Measurements from ENCODE around the gene CALCB.

The CALCB gene

DNA sequence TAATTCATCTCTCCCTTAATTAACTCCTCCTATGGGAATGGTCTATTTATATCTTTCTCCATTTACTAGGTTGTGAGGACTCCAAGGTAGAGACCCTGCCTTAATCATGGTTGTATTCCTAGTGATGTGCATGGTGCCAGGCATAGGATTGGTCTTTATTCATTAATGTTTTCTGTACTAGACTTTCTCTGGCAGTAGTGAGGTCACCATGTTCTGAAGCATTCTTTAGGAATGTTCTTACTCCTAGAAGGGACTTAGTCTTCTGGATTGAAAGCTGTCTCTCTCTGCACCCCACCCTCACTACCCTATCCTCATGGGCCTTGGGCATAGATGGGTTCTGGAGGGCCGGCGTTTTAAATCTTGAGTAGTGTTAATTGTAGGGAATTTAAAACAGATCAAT, 30.8 kb downstream of the CALCB start:
- H3K9me3 Mint-ChIP-seq (ENCODE audit: low read depth) = peaks cover 10% of the 10 kb centered on the region
- H3K36me3 Mint-ChIP-seq = peaks cover 5% of the 10 kb centered on the region
- H3K27me3 Mint-ChIP-seq = peaks cover 2% of the 10 kb centered on the region

DNA sequence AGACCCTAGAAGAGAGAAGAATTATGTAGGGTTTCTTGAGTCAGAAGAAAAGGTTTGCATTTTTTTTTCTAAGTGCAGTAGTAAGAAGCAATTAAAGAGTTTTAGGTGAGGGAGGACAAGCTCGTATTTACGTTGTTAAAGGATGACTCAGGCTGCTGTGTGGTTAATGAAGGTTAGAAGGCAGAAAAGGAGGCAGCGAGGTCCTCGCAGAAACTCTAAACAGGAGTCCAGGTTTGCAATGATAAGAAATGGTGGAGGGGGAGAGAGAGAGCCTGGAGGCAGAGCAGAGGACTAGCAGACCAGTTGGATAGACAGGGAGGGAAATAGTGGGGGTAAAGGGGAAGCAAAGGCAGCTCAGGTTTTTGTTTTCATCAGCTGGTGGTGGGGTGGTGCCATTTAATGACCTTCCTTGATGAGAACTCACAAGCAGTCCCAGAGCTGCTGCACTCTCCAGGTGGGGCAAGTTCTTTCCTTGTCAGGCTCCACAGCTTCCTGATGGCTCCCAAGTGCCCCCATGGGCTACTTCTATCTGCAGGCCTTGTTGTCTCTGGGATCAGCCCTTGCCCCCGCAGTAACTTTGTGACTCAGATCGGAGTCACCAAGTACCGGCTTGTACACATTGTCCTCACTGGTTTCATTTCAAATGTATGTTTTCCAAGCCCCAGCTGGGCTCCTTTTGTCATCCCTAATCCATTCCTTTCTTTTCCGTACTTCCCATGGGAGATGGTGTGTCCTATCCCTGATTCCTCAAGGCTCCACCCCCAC, 33.0 kb downstream of the CALCB start:
- Mint-ChIP-seq H3K9me3 (ENCODE audit: low read depth) (peaks cover 10% of the 10 kb centered on the region), H3K4me1 (ENCODE audit: low read depth) (no peaks in the 10 kb centered on the region), H3K27ac (no peak overlapping the region), H3K4me3 (no peak overlapping the region), H3K36me3 (peaks cover 5% of the 10 kb centered on the region), H3K27me3 (no peaks in the 10 kb centered on the region)

More for the DNA sequence above, 30.8 kb downstream of the CALCB start:
- Mint-ChIP-seq H3K4me1 (ENCODE audit: low read depth) (no peaks in the 10 kb centered on the region), H3K27ac (no peak overlapping the region), H3K4me3 (no peak overlapping the region)

DNA sequence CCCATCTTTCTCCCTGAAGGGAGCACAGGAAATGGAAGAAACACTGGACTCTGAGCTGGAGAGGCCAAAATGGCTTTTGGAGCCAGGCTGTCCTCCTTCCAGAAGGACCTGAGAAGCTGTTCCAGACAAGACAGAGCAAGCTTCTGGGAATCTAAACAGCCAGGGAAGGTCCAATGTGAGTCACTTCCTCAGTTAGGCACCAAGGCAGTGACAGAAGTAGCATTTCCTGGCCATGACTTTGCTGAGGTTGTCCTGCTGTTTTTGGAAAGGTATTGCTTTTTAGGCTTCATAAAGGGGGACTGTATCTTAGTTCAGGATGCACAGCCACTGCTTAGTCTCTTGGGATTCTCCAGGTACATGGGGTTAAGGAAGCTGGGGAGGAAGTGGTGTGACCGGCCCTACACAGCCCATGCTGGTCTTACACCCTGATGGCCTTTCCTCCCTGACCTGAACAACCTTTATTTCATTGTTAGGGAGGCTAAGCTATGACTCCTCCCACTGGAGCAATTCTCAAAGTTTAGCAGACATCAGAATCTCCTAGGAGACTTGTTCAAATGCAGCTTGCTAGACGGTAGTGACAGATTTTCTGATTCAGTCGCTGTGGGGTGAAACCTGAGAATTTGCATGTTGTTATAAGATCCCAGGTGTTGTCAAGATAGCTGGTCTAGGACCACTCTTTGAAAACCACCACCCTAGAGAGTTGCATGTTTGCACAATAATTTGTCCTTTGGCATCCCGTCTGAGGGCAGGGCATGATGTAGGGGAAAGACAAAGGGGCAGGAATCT, 34.5 kb downstream of the CALCB start:
- H3K27ac Mint-ChIP-seq = no peak overlapping the region
- no peak overlapping the region for H3K4me3 Mint-ChIP-seq
- H3K9me3 Mint-ChIP-seq (ENCODE audit: low read depth) = peaks cover 10% of the 10 kb centered on the region
- no peaks in the 10 kb centered on the region for H3K4me1 Mint-ChIP-seq (ENCODE audit: low read depth)
- H3K27me3 Mint-ChIP-seq = no peaks in the 10 kb centered on the region
- peaks cover 5% of the 10 kb centered on the region for H3K36me3 Mint-ChIP-seq

DNA sequence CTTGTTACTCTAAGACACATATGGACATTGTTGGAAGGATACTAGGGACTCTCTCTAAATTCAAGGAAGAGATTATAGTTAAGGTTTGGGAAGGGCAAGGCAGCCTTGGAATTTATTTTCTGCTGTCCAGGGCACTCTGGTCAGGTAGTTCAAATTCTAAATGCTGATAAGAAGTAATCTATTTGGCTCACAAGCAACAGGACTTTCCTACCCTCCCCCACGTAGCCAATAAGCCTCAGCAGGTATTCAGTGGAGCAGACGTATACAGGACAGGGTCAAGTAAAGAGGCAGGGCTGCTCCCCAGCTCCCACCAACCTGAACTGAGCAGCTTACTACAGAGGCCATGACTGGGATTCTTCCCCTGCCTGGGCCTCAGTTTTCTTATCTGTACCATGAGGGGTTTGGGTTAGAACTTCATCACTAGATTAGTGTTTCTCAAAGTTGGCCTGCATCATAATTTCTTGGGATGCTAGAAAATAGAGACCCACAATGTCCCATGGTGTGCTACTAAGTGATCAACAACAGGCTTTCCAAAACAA, 35.3 kb downstream of the CALCB start:
- Mint-ChIP-seq H3K36me3 (peaks cover 2% of the 10 kb centered on the region), H3K27ac (no peak overlapping the region), H3K4me3 (no peak overlapping the region), H3K9me3 (ENCODE audit: low read depth) (peaks cover 5% of the 10 kb centered on the region), H3K4me1 (ENCODE audit: low read depth) (peaks cover 5% of the 10 kb centered on the region), H3K27me3 (peaks cover 2% of the 10 kb centered on the region)

DNA sequence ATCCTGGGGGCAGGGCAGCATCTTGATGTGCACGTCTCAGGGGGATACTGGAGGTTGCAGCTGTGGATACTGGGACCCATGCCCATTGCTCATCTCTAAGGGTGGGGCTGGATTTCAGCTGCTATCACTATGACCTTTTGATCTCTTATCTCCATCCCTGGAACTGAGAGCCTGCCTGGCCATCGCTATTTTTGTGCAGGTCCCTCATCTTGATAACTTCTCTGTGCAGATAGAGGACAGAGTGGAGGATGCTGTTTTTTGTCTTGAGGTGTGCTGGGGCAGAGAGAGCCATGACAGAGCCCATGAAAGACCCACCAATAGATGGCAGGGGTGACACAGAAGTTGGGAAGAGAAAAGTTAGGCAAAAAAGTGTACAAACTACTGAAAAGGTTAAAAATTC, 36.2 kb downstream of the CALCB start:
- no peak overlapping the region for H3K4me3 Mint-ChIP-seq
- no peak overlapping the region for H3K27ac Mint-ChIP-seq
- H3K9me3 Mint-ChIP-seq (ENCODE audit: low read depth) = no peaks in the 10 kb centered on the region
- peaks cover 6% of the 10 kb centered on the region for H3K27me3 Mint-ChIP-seq
- H3K36me3 Mint-ChIP-seq = no peaks in the 10 kb centered on the region
- peaks cover 10% of the 10 kb centered on the region for H3K4me1 Mint-ChIP-seq (ENCODE audit: low read depth)

DNA sequence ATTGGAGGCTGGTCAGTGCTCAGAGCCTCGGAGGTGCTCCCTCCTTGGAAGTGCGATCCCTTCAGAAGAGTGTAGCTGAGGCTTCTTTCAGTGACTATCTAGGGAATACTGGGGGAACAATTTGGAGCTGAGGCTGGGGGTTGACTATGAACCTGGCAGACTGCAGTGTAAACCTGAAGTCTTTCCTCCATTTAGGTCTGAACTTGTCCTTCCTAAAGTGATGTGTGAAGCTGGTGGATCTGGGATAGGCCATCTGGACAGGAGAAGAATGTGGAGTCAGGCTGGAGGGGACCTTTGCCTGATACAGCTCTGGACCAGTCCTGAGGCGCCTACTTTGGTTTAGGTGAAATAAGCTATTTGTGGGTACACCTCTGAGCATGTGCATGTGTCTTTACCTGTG, 37.8 kb downstream of the CALCB start:
- H3K36me3 Mint-ChIP-seq = no peaks in the 10 kb centered on the region
- H3K27me3 Mint-ChIP-seq = peaks cover 15% of the 10 kb centered on the region
- H3K4me3 Mint-ChIP-seq = no peak overlapping the region
- H3K9me3 Mint-ChIP-seq (ENCODE audit: low read depth) = no peaks in the 10 kb centered on the region
- H3K27ac Mint-ChIP-seq = no peak overlapping the region
- peaks cover 14% of the 10 kb centered on the region for H3K4me1 Mint-ChIP-seq (ENCODE audit: low read depth)

DNA sequence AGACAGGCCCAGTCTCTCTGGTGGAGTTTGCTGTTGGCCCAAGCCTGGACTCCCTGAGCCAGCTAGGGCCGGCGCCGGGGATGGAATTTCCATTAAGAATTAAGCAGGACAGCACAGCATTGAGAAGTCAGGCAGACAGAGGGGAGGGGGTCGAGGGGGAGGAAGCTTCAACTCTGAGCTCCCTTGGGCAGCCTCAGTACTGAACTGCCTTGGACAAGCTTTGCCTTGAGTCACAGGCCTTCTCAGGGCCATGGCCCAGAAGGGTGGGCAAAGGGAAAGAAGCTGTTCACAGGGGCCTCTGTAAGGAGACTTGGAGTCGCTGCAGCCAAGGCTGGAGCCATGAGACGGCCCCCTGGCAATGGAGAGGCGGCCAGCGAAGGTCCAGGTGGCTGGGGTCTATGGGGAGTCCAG, 38.7 kb downstream of the CALCB start:
- H3K36me3 Mint-ChIP-seq = no peaks in the 10 kb centered on the region
- no peak overlapping the region for H3K27ac Mint-ChIP-seq
- H3K4me3 Mint-ChIP-seq = no peak overlapping the region
- no peaks in the 10 kb centered on the region for H3K9me3 Mint-ChIP-seq (ENCODE audit: low read depth)
- H3K4me1 Mint-ChIP-seq (ENCODE audit: low read depth) = peaks cover 14% of the 10 kb centered on the region
- peaks cover 19% of the 10 kb centered on the region for H3K27me3 Mint-ChIP-seq

DNA sequence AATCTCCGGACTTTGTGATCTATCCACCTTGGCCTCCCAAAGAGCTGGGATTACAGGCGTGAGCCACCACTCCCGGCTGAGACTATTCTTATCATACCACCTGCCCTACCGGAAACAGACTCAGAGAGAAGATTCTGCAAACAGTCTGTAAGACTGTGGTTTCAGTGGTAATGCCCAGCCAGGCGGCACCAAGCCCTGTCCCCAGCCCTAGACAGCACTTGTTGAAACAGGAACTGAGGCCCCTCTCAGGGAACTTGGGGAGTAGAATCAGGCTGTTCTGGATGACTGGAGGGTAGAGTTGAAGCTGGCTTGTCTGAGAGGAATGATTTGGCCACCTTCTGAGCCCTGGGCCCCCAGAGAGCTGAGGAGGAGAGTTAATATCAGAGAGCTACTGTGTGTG, 40.0 kb downstream of the CALCB start:
- Mint-ChIP-seq H3K36me3 (no peaks in the 10 kb centered on the region), H3K27me3 (peaks cover 22% of the 10 kb centered on the region), H3K9me3 (ENCODE audit: low read depth) (no peaks in the 10 kb centered on the region), H3K4me1 (ENCODE audit: low read depth) (peaks cover 14% of the 10 kb centered on the region), H3K27ac (no peak overlapping the region), H3K4me3 (no peak overlapping the region)

- Mint-ChIP-seq H3K9me3 (ENCODE audit: low read depth) (no peaks in the 10 kb centered on the region), H3K27ac (no peak within 1 kb of the TSS), H3K4me3 (peak within 1 kb of the TSS; percentile 2), H3K36me3 (no peaks in the 10 kb centered on the region), H3K4me1 (ENCODE audit: low read depth) (peaks cover 14% of the 10 kb centered on the region), H3K27me3 (peaks cover 27% of the 10 kb centered on the region)
Measured at GRCh38 chr11:15114501-15115475, 41.4 kb downstream of the CALCB start, which contains the start of gene INSC. INSC (plus strand) TSS chr11:15114923; CDS start chr11:15149175, 34,252 bp downstream.

- Mint-ChIP-seq H3K4me1 (ENCODE audit: low read depth) (peaks cover 14% of the 10 kb centered on the region), H3K27ac (no peak overlapping the region), H3K4me3 (no peak overlapping the region), H3K36me3 (no peaks in the 10 kb centered on the region), H3K9me3 (ENCODE audit: low read depth) (no peaks in the 10 kb centered on the region), H3K27me3 (peaks cover 27% of the 10 kb centered on the region)
Measured at GRCh38 chr11:15115686-15116085, 42.3 kb downstream of the CALCB start.

GRCh38 chr11:15117751-15118150, 44.4 kb downstream of the CALCB start:
- Mint-ChIP-seq H3K27ac (no peak overlapping the region), H3K4me1 (ENCODE audit: low read depth) (peaks cover 14% of the 10 kb centered on the region)

GRCh38 chr11:15118431-15118830, 45.0 kb downstream of the CALCB start:
- no peaks in the 10 kb centered on the region for H3K9me3 Mint-ChIP-seq (ENCODE audit: low read depth)
- no peak overlapping the region for H3K27ac Mint-ChIP-seq
- H3K36me3 Mint-ChIP-seq = no peaks in the 10 kb centered on the region
- peaks cover 35% of the 10 kb centered on the region for H3K27me3 Mint-ChIP-seq
- peaks cover 12% of the 10 kb centered on the region for H3K4me1 Mint-ChIP-seq (ENCODE audit: low read depth)
- H3K4me3 Mint-ChIP-seq = no peak overlapping the region

More at GRCh38 chr11:15117751-15118150, 44.4 kb downstream of the CALCB start:
- Mint-ChIP-seq H3K9me3 (ENCODE audit: low read depth) (no peaks in the 10 kb centered on the region), H3K27me3 (peaks cover 32% of the 10 kb centered on the region), H3K36me3 (no peaks in the 10 kb centered on the region), H3K4me3 (no peak overlapping the region)

DNA sequence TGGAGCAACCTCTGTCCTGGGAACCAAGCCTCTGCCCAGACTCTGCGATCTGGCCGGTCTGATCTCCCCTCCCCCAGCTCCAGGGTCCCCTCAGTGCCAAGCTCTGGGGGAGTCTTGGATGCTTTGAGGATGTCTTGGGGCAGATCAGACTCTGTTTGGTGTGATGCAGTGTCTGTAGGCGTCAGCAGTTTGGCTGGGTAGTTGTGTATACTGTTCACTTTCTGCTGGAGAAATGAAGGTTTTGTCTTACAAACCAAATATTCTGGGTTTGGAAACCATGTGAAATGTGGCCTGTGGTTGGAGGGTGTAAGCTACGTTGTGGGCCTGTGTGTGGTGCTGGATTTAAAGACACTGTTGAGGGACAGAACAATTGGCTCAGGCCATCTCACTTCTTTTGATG, 46.0 kb downstream of the CALCB start:
- Mint-ChIP-seq H3K27me3 (peaks cover 29% of the 10 kb centered on the region), H3K4me1 (ENCODE audit: low read depth) (peaks cover 4% of the 10 kb centered on the region), H3K4me3 (no peak overlapping the region), H3K36me3 (no peaks in the 10 kb centered on the region), H3K27ac (no peak overlapping the region), H3K9me3 (ENCODE audit: low read depth) (no peaks in the 10 kb centered on the region)

- Mint-ChIP-seq H3K9me3 (ENCODE audit: low read depth) (no peaks in the 10 kb centered on the region), H3K36me3 (no peaks in the 10 kb centered on the region), H3K4me3 (no peak overlapping the region), H3K27me3 (peaks cover 29% of the 10 kb centered on the region), H3K4me1 (ENCODE audit: low read depth) (peaks cover 4% of the 10 kb centered on the region), H3K27ac (no peak overlapping the region)
Measured at GRCh38 chr11:15119826-15120225, 46.4 kb downstream of the CALCB start.
